ENCODE data around the gene FOLR3.
"Not testable (repeated sequence)": the region's sequence is repeated elsewhere in the genome, so short reads cannot be mapped to it uniquely, and the experiment has no call there.

Gene FOLR3

GRCh38 chr11:72169046-72169555, 33.6 kb downstream of the FOLR3 start:
- DNase-seq: not testable (repeated sequence)

DNA sequence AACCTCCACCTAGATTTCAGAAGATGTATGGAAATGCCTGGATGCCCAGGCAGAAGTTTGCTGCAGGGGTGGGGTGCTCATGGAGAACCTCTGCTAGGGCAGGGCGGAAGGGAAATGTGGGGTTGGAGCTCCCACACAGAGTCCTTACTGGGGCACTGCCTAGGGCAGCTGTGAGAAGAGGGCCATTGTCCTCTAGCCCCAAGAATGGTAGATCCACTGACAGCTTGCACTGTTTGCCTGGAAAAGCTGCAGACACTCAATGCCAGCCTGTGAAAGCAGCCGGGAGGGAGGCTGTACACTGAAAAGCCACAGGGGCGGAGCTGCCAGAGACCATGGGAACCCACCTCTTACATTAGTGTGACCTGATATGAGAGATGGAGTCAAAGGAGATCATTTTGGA, 34.2 kb downstream of the FOLR3 start:
- DNase-seq: not testable (repeated sequence)

DNA sequence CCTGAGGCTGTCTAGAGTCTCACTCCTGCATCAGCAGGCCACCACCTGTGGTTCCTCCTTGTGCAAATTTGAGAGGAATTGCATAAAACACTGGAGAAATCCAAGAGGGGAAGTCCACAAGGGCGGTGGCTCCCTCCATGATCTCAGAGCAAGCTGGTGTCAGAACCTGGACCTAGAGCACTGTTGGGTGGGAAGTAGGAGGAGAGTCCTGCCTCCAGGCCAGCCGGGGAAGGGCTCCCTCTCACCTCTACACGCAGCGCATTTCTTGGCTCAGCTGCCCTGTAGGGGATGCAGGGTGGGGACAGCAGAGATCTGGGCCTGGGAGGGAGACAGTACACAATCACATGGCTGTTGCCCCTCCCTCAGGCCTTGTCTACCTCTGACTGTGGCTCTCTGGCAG, 36.5 kb downstream of the FOLR3 start:
- DNase-seq: not testable (repeated sequence)

GRCh38 chr11:72173291-72173690, 37.8 kb downstream of the FOLR3 start:
- DNase-seq: no peak

- DNase-seq: no peak
These were observed 39.0 kb downstream of the FOLR3 start for GRCh38 chr11:72174302-72175070.

GRCh38 chr11:72177656-72178055, 42.1 kb downstream of the FOLR3 start:
- DNase-seq: no peak

- no peak for DNase-seq
These were observed 43.7 kb downstream of the FOLR3 start for GRCh38 chr11:72179049-72179803.

DNA sequence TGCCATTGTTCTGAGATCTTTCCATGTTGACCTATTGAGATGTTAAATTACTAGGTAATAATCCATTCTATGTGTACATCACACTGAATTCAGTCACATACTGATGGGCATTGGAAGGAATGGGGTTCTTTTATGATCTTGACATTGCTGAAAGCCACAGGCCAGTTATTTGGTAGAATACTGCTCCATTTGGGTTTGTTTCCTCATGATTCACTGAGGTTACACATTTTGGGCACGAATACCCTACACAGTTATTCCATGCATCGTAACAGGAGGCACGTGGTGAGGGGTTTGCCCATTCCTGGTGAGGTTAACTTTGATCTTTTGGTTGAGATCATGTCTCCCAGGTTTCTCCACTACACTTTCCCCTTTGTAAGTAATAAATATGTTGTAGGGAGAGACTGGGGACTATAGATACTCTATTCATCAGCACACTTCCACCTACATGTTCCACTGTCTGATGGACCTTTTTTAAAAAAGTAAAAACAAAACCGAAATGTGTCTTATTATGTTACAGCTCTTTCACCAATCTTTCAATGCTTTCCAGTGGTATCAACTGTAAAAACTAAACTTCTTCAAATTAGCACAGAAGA, 44.4 kb downstream of the FOLR3 start:
- no peak for DNase-seq

GRCh38 chr11:72180892-72181552, 45.5 kb downstream of the FOLR3 start:
- not testable (repeated sequence) for DNase-seq

- not testable (repeated sequence) for DNase-seq
These were observed 46.0 kb downstream of the FOLR3 start for GRCh38 chr11:72181553-72181958.

DNA sequence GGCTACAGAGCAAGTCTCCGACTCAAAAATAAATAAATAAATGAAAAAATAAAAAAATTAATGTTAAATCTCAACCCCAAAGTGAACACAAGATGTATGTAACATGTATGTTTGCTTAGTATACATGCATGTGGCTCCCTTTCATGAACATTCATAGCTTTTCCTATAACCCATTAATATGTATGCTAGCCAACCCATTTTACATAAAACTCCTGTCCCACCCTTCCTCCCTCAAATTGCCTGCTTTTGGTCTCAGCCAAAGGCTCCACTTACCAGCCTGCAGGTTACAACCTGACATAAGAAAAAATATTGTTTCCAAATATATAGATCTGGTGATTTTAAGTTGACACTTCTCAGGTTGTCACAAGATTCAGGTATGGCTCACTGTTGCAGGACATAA, 52.7 kb downstream of the FOLR3 start:
- DNase-seq: no peak
